Effector memory CD4-positive, alpha-beta T cell (primary cell): ENCODE data around the gene KCTD2.

Source experiments
- DNase-seq, 3 donors: peaks; one replicate each; pipeline ENCODE4 v3.0.0-alpha.2; 2020
- H3K27ac ChIP-seq: 2 replicates; pipeline ENCODE4 v1.7.0; 2013; ENCODE audit warnings: mild to moderate bottlenecking, low read length, moderate library complexity; ENCODE audit not compliant: insufficient read depth, poor library complexity, severe bottlenecking
- H3K27me3 ChIP-seq: replicated peaks from 2 replicates; pipeline ENCODE4 v1.7.0; 2013; ENCODE audit warnings: mild to moderate bottlenecking, low read length; ENCODE audit not compliant: insufficient read depth, control insufficient read depth, poor library complexity, severe bottlenecking
- H3K36me3 ChIP-seq: 2 replicates; pipeline ENCODE4 v1.7.0; 2013; ENCODE audit warnings: mild to moderate bottlenecking, low read length, moderate library complexity; ENCODE audit not compliant: control insufficient read depth, insufficient read depth
- H3K4me1 ChIP-seq: 2 replicates; pipeline ENCODE4 v1.7.0; 2013; ENCODE audit warnings: low read length, mild to moderate bottlenecking; ENCODE audit not compliant: control insufficient read depth, insufficient read depth, poor library complexity, severe bottlenecking
- H3K4me3 ChIP-seq: 2 replicates; pipeline ENCODE4 v1.7.0; 2013; ENCODE audit warnings: low read length, low read depth, mild to moderate bottlenecking; ENCODE audit not compliant: insufficient read depth, poor library complexity, severe bottlenecking
- H3K9me3 ChIP-seq: 2 replicates; pipeline ENCODE4 v1.7.0; 2013; ENCODE audit warnings: mild to moderate bottlenecking, low read length, moderate library complexity; ENCODE audit not compliant: control insufficient read depth

Gene KCTD2

GRCh38 chr17:75109407-75110233 lies 62.6 kb downstream of the KCTD2 start, which contains the start of gene ARMC7:
Gene ARMC7 (plus strand): TSS chr17:75109969. CDS start chr17:75110289, 320 bp downstream.
- DNase-seq, result peak; percentile 81 to 87 (median 83)
- peak within 1 kb of the TSS; percentile 62 for H3K27ac ChIP-seq
- peaks cover 12% of the 10 kb centered on the region for H3K4me1 ChIP-seq
- H3K9me3 ChIP-seq, result no peaks in the 10 kb centered on the region
- peak within 1 kb of the TSS; percentile 84 for H3K4me3 ChIP-seq
- no peaks in the 10 kb centered on the region for H3K27me3 ChIP-seq
- H3K36me3 ChIP-seq, result no peaks in the 10 kb centered on the region

GRCh38 chr17:75110234-75110937 lies 63.4 kb downstream of the KCTD2 start:
- no peaks in the 10 kb centered on the region for H3K27me3 ChIP-seq
- DNase-seq, result no peak
- H3K9me3 ChIP-seq, result no peaks in the 10 kb centered on the region
- no peaks in the 10 kb centered on the region for H3K36me3 ChIP-seq
- peak overlapping the region; percentile 62 for H3K27ac ChIP-seq
- H3K4me1 ChIP-seq, result peaks cover 15% of the 10 kb centered on the region
- H3K4me3 ChIP-seq, result peak overlapping the region; percentile 84

DNA sequence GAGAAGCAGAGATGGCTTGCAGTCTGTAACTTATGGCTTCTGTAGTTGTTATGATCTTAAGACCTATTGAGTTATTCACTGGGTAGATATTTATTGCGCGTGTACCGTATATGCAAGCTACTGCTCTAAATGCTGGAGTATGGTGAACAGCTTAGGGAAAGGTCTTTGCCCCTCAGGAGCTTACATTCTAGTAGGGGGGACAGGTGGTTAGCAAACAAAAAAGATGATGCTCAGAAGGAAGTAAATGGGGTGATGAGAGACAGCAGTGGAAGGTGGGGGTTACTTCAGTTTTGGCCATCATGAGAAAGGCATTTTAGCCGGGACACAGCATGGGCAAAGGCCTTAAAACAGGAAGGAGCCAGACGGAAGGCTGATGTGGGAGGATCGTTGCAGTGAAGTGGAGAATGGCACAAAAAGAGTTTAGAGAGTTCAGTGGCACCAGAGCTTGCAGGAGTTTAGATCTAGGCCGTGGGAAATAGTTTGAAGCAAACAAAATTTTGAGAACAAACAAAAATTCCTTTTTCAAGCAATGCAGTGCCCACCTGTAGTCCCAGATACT lies 64.8 kb downstream of the KCTD2 start:
- Histone ChIP-seq H3K27ac (peak overlapping the region; percentile 13), H3K4me1 (peaks cover 18% of the 10 kb centered on the region), H3K9me3 (no peaks in the 10 kb centered on the region), H3K4me3 (no peak overlapping the region), H3K27me3 (no peaks in the 10 kb centered on the region), H3K36me3 (no peaks in the 10 kb centered on the region)
- no peak for DNase-seq

DNA sequence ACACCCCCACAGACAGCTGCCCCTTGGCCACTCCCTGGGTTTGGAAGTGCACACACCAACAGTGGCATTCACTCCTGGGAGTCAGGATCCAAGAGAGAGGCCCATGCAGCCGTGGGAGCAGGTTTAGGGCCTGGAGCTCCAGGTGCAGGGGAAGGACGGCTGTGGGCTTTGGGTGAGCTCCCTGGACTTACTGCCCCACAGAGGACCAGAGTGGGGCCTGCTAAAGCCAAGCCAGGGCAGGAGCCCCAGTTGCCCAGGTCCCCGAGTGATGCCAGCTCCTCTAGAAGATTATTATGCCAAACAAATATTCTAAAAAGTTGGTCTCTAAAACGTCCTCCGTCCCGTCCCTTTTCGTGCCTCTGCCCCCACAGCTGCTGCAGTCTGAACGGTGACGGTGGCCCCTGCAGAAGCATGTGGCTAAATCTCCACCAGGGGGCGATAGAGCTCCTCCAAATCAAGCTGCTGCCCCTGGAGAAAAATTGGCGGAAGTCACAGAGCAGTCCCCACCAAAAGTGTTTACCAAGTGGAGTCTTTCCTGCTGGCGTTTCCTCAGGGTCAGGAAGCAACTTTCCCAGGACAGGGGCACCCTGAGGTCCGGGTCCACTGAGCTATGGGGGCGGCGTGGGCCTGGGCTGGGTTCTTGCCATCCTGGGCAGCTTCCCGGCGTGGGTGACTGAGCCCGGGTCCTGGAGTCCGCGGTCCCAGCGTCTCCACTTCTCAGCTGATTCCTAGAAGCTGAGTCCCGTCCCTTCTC lies 67.0 kb downstream of the KCTD2 start:
- Histone ChIP-seq H3K27me3 (no peaks in the 10 kb centered on the region), H3K36me3 (no peaks in the 10 kb centered on the region), H3K27ac (peak overlapping the region; percentile 45), H3K9me3 (no peaks in the 10 kb centered on the region), H3K4me3 (peak overlapping the region; percentile 53), H3K4me1 (peaks cover 18% of the 10 kb centered on the region)
- DNase-seq, result peak; percentile 74 to 86 (median 80)

- Histone ChIP-seq H3K27ac (peak overlapping the region; percentile 45), H3K9me3 (no peaks in the 10 kb centered on the region), H3K36me3 (no peaks in the 10 kb centered on the region), H3K4me1 (peaks cover 18% of the 10 kb centered on the region), H3K4me3 (peak overlapping the region; percentile 53), H3K27me3 (no peaks in the 10 kb centered on the region)
- DNase-seq, result no peak
Measured at GRCh38 chr17:75114552-75115314, 67.7 kb downstream of the KCTD2 start.
